Measurements from ENCODE around the gene SLC25A25. TPM values are rescaled to one million over a fixed set of nuclear protein-coding genes. Genes with fewer than 3 reads are reported as not detected.

Gene SLC25A25
- total and polyA plus RNA-seq, 2 of the 8 experiments (the other 6 are each of a cell fraction or from before 2014, with no cell fraction given), result 6.5 to 18.5 TPM

GRCh38 chr9:128024761-128025308, 43.2 kb upstream of the SLC25A25 start (continued):
- no peak for TF ChIP-seq CHD7 (IDR thresholded peaks at IDR 0.05; ENCODE audit: insufficient replicate concordance, low read length)
- TF ChIP-seq RFX5 (IDR thresholded peaks at IDR 0.05; ENCODE audit: borderline replicate concordance, low read depth, low read length), result no peak
- TF ChIP-seq SAP30 (IDR thresholded peaks at IDR 0.05; ENCODE audit: insufficient read depth, insufficient replicate concordance, low read length), result no peak
- no peak for TF ChIP-seq YY1 (IDR thresholded peaks at IDR 0.05; ENCODE audit: low read depth, low read length)
- TF ChIP-seq RAD21 (IDR thresholded peaks at IDR 0.05 in 1 of 2, conservative IDR thresholded peaks at IDR 0.05 in 1 of 2; ENCODE audit: low read depth in 2 of 2, low read length in 2 of 2), result no peak
- TF ChIP-seq SIX5 (IDR thresholded peaks at IDR 0.05; ENCODE audit: low read depth, low read length), result no peak
- no peak for TF ChIP-seq ZNF274 (IDR thresholded peaks at IDR 0.05; ENCODE audit: borderline replicate concordance, extremely low read depth, low read length)
- no peak for TF ChIP-seq CHD1 (IDR thresholded peaks at IDR 0.05; ENCODE audit: low read depth, low read length)
- no peak for TF ChIP-seq CTBP2 (IDR thresholded peaks at IDR 0.05; ENCODE audit: borderline replicate concordance, insufficient read depth, insufficient read length, low read length)
